GM12878 (cell line): Measurements from ENCODE around the gene UNC13A. TPM values are rescaled to one million over a fixed set of nuclear protein-coding genes. Genes with fewer than 3 reads are reported as not detected.

Source experiments
- ATAC-seq: fragments of 200-7000 bp; cut with Tn5 transposase; 3 replicates; pipeline ENCODE4 v1.9.1; 2020; ENCODE audit warnings: mild to moderate bottlenecking, moderate library complexity
- BruUV-seq: library from RNA; stranded (reverse); fragments of 400-500 nt; replicated peaks from 2 replicates; lab custom pipeline; 2021; lab: Mats Ljungman, UMichigan
- CTCF ChIA-PET: fragments of 300-600 bp; sonication (Branson Sonifier 250); formaldehyde crosslinking; extraction: SDS; loops from one replicate; lab custom pipeline; 2021; ENCODE audit warnings: inconsistent platforms; lab: Yijun Ruan, JAX
- POLR2A ChIA-PET: fragments of 350-600 bp; formaldehyde crosslinking; extraction: SDS; loops from one replicate; lab custom pipeline; 2021; ENCODE audit warnings: inconsistent platforms; lab: Charles Lee
- RAD21 ChIA-PET: fragments of 300-600 bp; sonication (Branson Sonifier 250); formaldehyde crosslinking; loops from one replicate; lab custom pipeline; 2023; ENCODE audit warnings: antibody characterized with exemption; ENCODE audit not compliant: unreplicated experiment; lab: Charles Lee
- SMC1A ChIA-PET: fragments of 300-600 bp; sonication (Branson Sonifier 250); formaldehyde crosslinking; loops from one replicate; lab custom pipeline; 2023; ENCODE audit not compliant: unreplicated experiment, uncharacterized antibody; lab: Charles Lee
- DNase-seq: peaks from one replicate; pipeline ENCODE4 v3.0.0-alpha.2; 2011; ENCODE audit warnings: low read depth, low spot score
- FAIRE-seq: peaks from 3 replicates; lab custom pipeline; 2011; peaks lifted over from hg19 to GRCh38; lab: Jason Lieb, UNC
- H2AFZ ChIP-seq: 2 replicates; pipeline ENCODE4 v1.6.0; 2011; ENCODE audit warnings: low read depth, low read length, control low read depth; ENCODE audit not compliant: control insufficient read depth
- H3K27ac ChIP-seq: 2 replicates; pipeline ENCODE4 v1.5.1; 2011; ENCODE audit warnings: control low read depth; ENCODE audit not compliant: control insufficient read depth, insufficient read depth
- H3K27me3 ChIP-seq, 2 experiments: replicated peaks in 1 of 2; 2 replicates each; pipeline versions ENCODE4 v1.6.0 to v1.6.1; 2011; ENCODE audit warnings: low read length in 1 of 2; ENCODE audit not compliant: control insufficient read depth in 2 of 2, insufficient read depth in 2 of 2
- H3K36me3 ChIP-seq, 2 experiments: 2 replicates each; pipeline ENCODE4 v1.5.1; 2011; ENCODE audit warnings: low read length in 1 of 2; ENCODE audit not compliant: control insufficient read depth in 2 of 2, insufficient read depth in 2 of 2
- H3K4me1 ChIP-seq: 2 replicates; pipeline ENCODE4 v1.6.1; 2011; ENCODE audit warnings: mild to moderate bottlenecking, low read length, moderate library complexity, mixed read lengths; ENCODE audit not compliant: control insufficient read depth, insufficient read depth
- H3K4me2 ChIP-seq: 2 replicates; pipeline ENCODE4 v1.6.0; 2011; ENCODE audit warnings: control low read depth; ENCODE audit not compliant: control insufficient read depth, insufficient read depth
- H3K4me3 ChIP-seq: fragments of 200-600 bp; sonication (generic); 2 replicates; pipeline ENCODE4 v1.5.1; 2016
- H3K79me2 ChIP-seq: 2 replicates; pipeline ENCODE4 v1.6.0; 2011; ENCODE audit warnings: low read length; ENCODE audit not compliant: control insufficient read depth, insufficient read depth
- H3K9ac ChIP-seq: 2 replicates; pipeline ENCODE4 v1.8.0; 2011; ENCODE audit warnings: low read length, control low read depth, mixed read lengths; ENCODE audit not compliant: control insufficient read depth, insufficient read depth
- H3K9me3 ChIP-seq: replicated peaks from 3 replicates; pipeline ENCODE4 v1.5.1; 2011; ENCODE audit warnings: mild to moderate bottlenecking, low read length; ENCODE audit not compliant: control insufficient read depth, insufficient read depth
- H4K20me1 ChIP-seq: 2 replicates; pipeline ENCODE4 v1.6.0; 2011; ENCODE audit not compliant: control insufficient read depth, insufficient read depth
- MYC ChIP-seq: IDR thresholded peaks from 2 replicates; pipeline ENCODE4 v1.6.1; 2011; ENCODE audit warnings: mild to moderate bottlenecking, low read length, moderate library complexity, inconsistent platforms; ENCODE audit not compliant: insufficient read depth, insufficient replicate concordance, insufficient read length, severe bottlenecking
- WGBS: methylation state at CpG from one replicate; pipeline ENCODE4 v1.1.6; 2016; ENCODE audit warnings: low lambda C conversion rate; ENCODE audit not compliant: insufficient replicate concordance, insufficient coverage; ENCODE audit errors: missing lambda C conversion rate; 5-methylcytosine and 5-hydroxymethylcytosine counted together
- in situ Hi-C: fragments of 300-500 bp; cut with MboI; formaldehyde crosslinking; loops from 9 replicates; pipeline ENCODE4 v1.14.3; 2018; ENCODE audit warnings: mixed read lengths
- intact Hi-C: fragments of 100-400 bp; cut with micrococcal nuclease; formaldehyde crosslinking; loops from one replicate; pipeline ENCODE4 v1.14.2; 2022; ENCODE audit not compliant: unreplicated experiment
- polyA plus RNA-seq, 11 experiments: library from polyadenylated mRNA; depleted of rRNA in 4 of 11; unstranded in 6 of 11; stranded (reverse) in 5 of 11; fragments of >200 nt; fragmentation: Nextera tagmentation in 4 of 11; fragmentation: Illumina TruSeq in 1 of 11; extraction: Ambion mirVana in 4 of 11; extraction: Trizol in 1 of 11; gene quantifications; 1 replicate in 1 of 11; 2 replicates in 10 of 11; pipeline versions ENCODE4 v1.2.1 to v1.2.3, GENCODE V29; 2011 to 2016; ENCODE audit warnings: inconsistent platforms in 2 of 11, missing spikeins in 2 of 11, low read depth in 1 of 11
- total RNA-seq, 4 experiments: library from RNA; depleted of rRNA in 3 of 4; stranded (reverse); fragments of >200 nt in 3 of 4; fragmentation: Illumina TruSeq in 1 of 4; extraction: Trizol in 1 of 4; gene quantifications; 2 replicates each; pipeline versions ENCODE4 v1.2.1 to v1.2.3, GENCODE V29; 2013 to 2021
- TF ChIP-seq, protein P1 (sequence below): fragments of 450-650 bp; IDR thresholded peaks from 2 replicates; pipeline ENCODE4 v1.6.1; 2016; ENCODE audit warnings: mild to moderate bottlenecking
- TF ChIP-seq, protein P2 (sequence below): IDR thresholded peaks from 2 replicates; pipeline ENCODE4 v1.6.1; 2012; ENCODE audit warnings: improper control_type of control experiment, low read depth, low read length; ENCODE audit not compliant: insufficient replicate concordance

UNC13A gene
- total and polyA plus RNA-seq, 10 of the 15 experiments (the other 5 are each of a cell fraction or from before 2014, with no cell fraction given), result under 0.01 to 0.23 (median 0.13) TPM; not detected in 1

DNA sequence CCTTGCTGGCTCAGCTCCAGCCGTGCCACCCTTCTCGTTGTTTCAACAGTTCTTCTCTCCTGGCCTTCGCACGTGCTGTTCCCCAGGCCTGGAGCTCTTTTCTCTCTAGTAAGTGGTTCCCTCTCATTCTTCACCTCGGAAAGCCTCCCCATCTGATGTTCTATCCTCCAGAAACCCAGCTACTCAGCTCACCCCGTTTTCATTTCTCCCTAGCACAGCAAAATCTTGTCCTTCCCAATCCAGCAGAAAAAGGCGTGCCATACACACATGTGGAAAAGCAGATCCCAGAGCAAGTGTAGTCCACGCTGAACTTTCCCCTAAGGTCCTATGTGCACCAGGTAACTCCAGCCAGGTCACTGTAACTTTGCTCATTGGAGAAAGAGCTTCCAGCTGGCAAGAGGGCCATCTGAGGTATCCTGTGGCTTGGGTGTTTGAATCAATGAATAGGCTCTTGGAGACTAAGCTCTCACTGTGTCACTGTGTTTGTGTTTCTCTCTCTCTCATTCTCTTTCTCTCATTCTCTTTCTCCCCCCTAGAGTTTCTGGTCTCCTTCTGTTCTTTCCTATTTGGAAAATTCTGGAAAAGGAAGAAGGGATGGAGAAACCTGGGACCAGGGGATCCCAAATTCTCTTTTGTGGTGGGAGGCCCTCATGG, 83.7 kb downstream of the UNC13A start:
- Histone ChIP-seq H3K9ac (no peak overlapping the region), H2AFZ (no peak overlapping the region), H3K4me1 (peaks cover 6% of the 10 kb centered on the region; the same call in 1 of the 2 replicates), H3K36me3 (no peaks in the 10 kb centered on the region), H3K27me3 (no peaks in the 10 kb centered on the region), H3K9me3 (no peaks in the 10 kb centered on the region), H3K4me2 (no peak overlapping the region), H3K27ac (no peak overlapping the region), H3K4me3 (no peak overlapping the region), H3K79me2 (no peaks in the 10 kb centered on the region), H4K20me1 (no peaks in the 10 kb centered on the region)
- DNase-seq, result no peak
- POLR2A ChIA-PET, result no interaction called here
- FAIRE-seq, result no peak
- WGBS, result 58% methylated on average over 8 of the region's 8 CpGs
- CTCF ChIA-PET, result interaction anchor here (0.6 to 1.6 kb wide), 2 partner anchors 18 to 86 kb away, joined by 3 to 6 read pairs; no protein-coding TSS in a partner anchor
- in situ Hi-C loops, result no loop called here
- RAD21 ChIA-PET, result interaction anchor here (0.6 kb wide), 1 partner anchor 17 kb away, joined by 3 read pairs; no protein-coding TSS in a partner anchor
- BruUV-seq, result no TSS peak
- intact Hi-C loops, result no loop called here
- TF ChIP-seq, protein P1, sequence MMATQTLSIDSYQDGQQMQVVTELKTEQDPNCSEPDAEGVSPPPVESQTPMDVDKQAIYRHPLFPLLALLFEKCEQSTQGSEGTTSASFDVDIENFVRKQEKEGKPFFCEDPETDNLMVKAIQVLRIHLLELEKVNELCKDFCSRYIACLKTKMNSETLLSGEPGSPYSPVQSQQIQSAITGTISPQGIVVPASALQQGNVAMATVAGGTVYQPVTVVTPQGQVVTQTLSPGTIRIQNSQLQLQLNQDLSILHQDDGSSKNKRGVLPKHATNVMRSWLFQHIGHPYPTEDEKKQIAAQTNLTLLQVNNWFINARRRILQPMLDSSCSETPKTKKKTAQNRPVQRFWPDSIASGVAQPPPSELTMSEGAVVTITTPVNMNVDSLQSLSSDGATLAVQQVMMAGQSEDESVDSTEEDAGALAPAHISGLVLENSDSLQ, result no peak
- TF ChIP-seq MYC, result no peak
- TF ChIP-seq, protein P2, sequence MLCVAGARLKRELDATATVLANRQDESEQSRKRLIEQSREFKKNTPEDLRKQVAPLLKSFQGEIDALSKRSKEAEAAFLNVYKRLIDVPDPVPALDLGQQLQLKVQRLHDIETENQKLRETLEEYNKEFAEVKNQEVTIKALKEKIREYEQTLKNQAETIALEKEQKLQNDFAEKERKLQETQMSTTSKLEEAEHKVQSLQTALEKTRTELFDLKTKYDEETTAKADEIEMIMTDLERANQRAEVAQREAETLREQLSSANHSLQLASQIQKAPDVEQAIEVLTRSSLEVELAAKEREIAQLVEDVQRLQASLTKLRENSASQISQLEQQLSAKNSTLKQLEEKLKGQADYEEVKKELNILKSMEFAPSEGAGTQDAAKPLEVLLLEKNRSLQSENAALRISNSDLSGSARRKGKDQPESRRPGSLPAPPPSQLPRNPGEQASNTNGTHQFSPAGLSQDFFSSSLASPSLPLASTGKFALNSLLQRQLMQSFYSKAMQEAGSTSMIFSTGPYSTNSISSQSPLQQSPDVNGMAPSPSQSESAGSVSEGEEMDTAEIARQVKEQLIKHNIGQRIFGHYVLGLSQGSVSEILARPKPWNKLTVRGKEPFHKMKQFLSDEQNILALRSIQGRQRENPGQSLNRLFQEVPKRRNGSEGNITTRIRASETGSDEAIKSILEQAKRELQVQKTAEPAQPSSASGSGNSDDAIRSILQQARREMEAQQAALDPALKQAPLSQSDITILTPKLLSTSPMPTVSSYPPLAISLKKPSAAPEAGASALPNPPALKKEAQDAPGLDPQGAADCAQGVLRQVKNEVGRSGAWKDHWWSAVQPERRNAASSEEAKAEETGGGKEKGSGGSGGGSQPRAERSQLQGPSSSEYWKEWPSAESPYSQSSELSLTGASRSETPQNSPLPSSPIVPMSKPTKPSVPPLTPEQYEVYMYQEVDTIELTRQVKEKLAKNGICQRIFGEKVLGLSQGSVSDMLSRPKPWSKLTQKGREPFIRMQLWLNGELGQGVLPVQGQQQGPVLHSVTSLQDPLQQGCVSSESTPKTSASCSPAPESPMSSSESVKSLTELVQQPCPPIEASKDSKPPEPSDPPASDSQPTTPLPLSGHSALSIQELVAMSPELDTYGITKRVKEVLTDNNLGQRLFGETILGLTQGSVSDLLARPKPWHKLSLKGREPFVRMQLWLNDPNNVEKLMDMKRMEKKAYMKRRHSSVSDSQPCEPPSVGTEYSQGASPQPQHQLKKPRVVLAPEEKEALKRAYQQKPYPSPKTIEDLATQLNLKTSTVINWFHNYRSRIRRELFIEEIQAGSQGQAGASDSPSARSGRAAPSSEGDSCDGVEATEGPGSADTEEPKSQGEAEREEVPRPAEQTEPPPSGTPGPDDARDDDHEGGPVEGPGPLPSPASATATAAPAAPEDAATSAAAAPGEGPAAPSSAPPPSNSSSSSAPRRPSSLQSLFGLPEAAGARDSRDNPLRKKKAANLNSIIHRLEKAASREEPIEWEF, result no peak
- no peak for ATAC-seq
- SMC1A ChIA-PET, result interaction anchor here (1.1 to 1.8 kb wide), 2 partner anchors 14 to 17 kb away, joined by 3 to 6 read pairs; no protein-coding TSS in a partner anchor
